ENCODE data around the gene PCK1. TPM values are rescaled to one million over a fixed set of nuclear protein-coding genes. Genes with fewer than 3 reads are reported as not detected.

The PCK1 gene
- total RNA-seq, 1 donor from 2014 or later = 8.4 TPM

GRCh38 chr20:57525328-57526086 lies 35.4 kb upstream of the PCK1 start:
- Histone ChIP-seq H3K4me3 (ENCODE audit: low read length in 3 of 3) (no peak overlapping the region), H3K27me3 (ENCODE audit: control insufficient read depth in 3 of 3, insufficient read depth in 3 of 3, low read length in 3 of 3) (peaks cover 0 to 2% (median 0%) of the 10 kb centered on the region in 3 donors), H3K4me1 (ENCODE audit: control insufficient read depth in 3 of 3, insufficient read depth in 3 of 3, low read length in 3 of 3) (no peaks in the 10 kb centered on the region), H3K9me3 (ENCODE audit: control insufficient read depth in 3 of 3, low read length in 3 of 3) (no peaks in the 10 kb centered on the region), H3K27ac (ENCODE audit: low read depth, low read length) (no peak overlapping the region), H3K36me3 (ENCODE audit: control insufficient read depth in 3 of 3, insufficient read depth in 3 of 3, low read length in 3 of 3) (no peaks in the 10 kb centered on the region), H3K9ac (ENCODE audit: low read depth in 1 of 3, low read length in 3 of 3) (no peak overlapping the region)

- Histone ChIP-seq H3K27ac (ENCODE audit: low read depth, low read length) (no peak overlapping the region), H3K27me3 (ENCODE audit: control insufficient read depth in 3 of 3, insufficient read depth in 3 of 3, low read length in 3 of 3) (peaks cover 0 to 2% (median 0%) of the 10 kb centered on the region in 3 donors), H3K4me3 (ENCODE audit: low read length in 3 of 3) (no peak overlapping the region), H3K4me1 (ENCODE audit: control insufficient read depth in 3 of 3, insufficient read depth in 3 of 3, low read length in 3 of 3) (no peaks in the 10 kb centered on the region), H3K9ac (ENCODE audit: low read depth in 1 of 3, low read length in 3 of 3) (no peak overlapping the region), H3K9me3 (ENCODE audit: control insufficient read depth in 3 of 3, low read length in 3 of 3) (no peaks in the 10 kb centered on the region), H3K36me3 (ENCODE audit: control insufficient read depth in 3 of 3, insufficient read depth in 3 of 3, low read length in 3 of 3) (no peaks in the 10 kb centered on the region)
These were observed 34.6 kb upstream of the PCK1 start for GRCh38 chr20:57526087-57526884.

- H3K27me3 ChIP-seq (ENCODE audit: control insufficient read depth in 3 of 3, insufficient read depth in 3 of 3, low read length in 3 of 3) = peaks cover 0 to 2% (median 0%) of the 10 kb centered on the region in 3 donors
- H3K9ac ChIP-seq (ENCODE audit: low read depth in 1 of 3, low read length in 3 of 3) = no peak overlapping the region
- no peaks in the 10 kb centered on the region for H3K9me3 ChIP-seq (ENCODE audit: control insufficient read depth in 3 of 3, low read length in 3 of 3)
- H3K4me3 ChIP-seq (ENCODE audit: low read length in 3 of 3) = no peak overlapping the region
- H3K36me3 ChIP-seq (ENCODE audit: control insufficient read depth in 3 of 3, insufficient read depth in 3 of 3, low read length in 3 of 3) = no peaks in the 10 kb centered on the region
- H3K27ac ChIP-seq (ENCODE audit: low read depth, low read length) = no peak overlapping the region
- H3K4me1 ChIP-seq (ENCODE audit: control insufficient read depth in 3 of 3, insufficient read depth in 3 of 3, low read length in 3 of 3) = no peaks in the 10 kb centered on the region
These were observed 33.9 kb upstream of the PCK1 start for GRCh38 chr20:57526885-57527460.

DNA sequence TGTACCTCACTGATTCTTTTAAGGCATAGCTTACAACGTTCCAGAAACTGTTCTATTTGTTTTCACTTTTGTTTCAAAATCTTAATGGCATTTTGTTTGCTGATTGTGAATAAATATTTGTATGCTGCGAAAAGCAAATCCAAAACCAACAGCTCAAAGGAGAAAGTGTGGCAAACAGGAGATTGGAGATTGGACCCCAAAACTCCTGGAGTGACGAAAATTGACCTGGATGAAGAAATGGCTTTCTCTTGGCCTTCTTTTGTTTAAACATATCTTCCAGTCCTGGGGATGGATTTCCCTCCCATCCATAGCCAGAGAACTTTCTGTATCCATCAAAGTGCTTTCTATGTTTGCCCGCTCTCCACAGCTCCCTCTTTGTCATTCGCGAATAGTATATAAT lies 33.2 kb upstream of the PCK1 start:
- Histone ChIP-seq H3K36me3 (ENCODE audit: control insufficient read depth in 3 of 3, insufficient read depth in 3 of 3, low read length in 3 of 3) (no peaks in the 10 kb centered on the region), H3K9me3 (ENCODE audit: control insufficient read depth in 3 of 3, low read length in 3 of 3) (no peaks in the 10 kb centered on the region), H3K9ac (ENCODE audit: low read depth in 1 of 3, low read length in 3 of 3) (no peak overlapping the region), H3K4me1 (ENCODE audit: control insufficient read depth in 3 of 3, insufficient read depth in 3 of 3, low read length in 3 of 3) (no peaks in the 10 kb centered on the region), H3K27me3 (ENCODE audit: control insufficient read depth in 3 of 3, insufficient read depth in 3 of 3, low read length in 3 of 3) (no peaks in the 10 kb centered on the region), H3K4me3 (ENCODE audit: low read length in 3 of 3) (no peak overlapping the region), H3K27ac (ENCODE audit: low read depth, low read length) (no peak overlapping the region)

- no peak overlapping the region for H3K9ac ChIP-seq (ENCODE audit: low read depth in 1 of 3, low read length in 3 of 3)
- H3K27ac ChIP-seq (ENCODE audit: low read depth, low read length) = no peak overlapping the region
- no peaks in the 10 kb centered on the region for H3K9me3 ChIP-seq (ENCODE audit: control insufficient read depth in 3 of 3, low read length in 3 of 3)
- H3K27me3 ChIP-seq (ENCODE audit: control insufficient read depth in 3 of 3, insufficient read depth in 3 of 3, low read length in 3 of 3) = peaks cover 0 to under 1% (median 0%) of the 10 kb centered on the region in 3 donors
- H3K4me3 ChIP-seq (ENCODE audit: low read length in 3 of 3) = no peak overlapping the region
- no peaks in the 10 kb centered on the region for H3K4me1 ChIP-seq (ENCODE audit: control insufficient read depth in 3 of 3, insufficient read depth in 3 of 3, low read length in 3 of 3)
- no peaks in the 10 kb centered on the region for H3K36me3 ChIP-seq (ENCODE audit: control insufficient read depth in 3 of 3, insufficient read depth in 3 of 3, low read length in 3 of 3)
These were observed 32.8 kb upstream of the PCK1 start for GRCh38 chr20:57528148-57528547.

DNA sequence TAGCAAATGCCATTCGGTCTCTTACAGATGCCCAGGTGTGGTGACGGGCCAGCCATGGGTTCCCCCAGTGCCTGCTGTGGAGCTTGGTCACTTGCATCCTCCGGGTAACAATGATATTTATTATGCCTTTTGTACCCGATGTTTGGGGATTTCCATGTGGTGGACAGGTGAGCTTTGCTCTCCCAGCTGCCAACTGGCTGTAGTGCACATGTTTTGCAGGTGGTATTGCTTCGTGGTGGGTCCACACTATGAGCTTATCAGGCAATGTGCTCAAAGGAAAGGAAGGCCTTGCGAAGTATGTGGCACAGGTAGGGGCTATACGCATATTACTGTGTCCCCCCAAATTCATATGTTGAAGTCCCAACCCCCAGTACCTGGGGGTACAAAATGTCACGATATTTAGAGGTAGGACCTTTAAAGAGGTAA lies 31.7 kb upstream of the PCK1 start:
- H3K4me3 ChIP-seq (ENCODE audit: low read length in 3 of 3) = no peak overlapping the region
- no peak overlapping the region for H3K27ac ChIP-seq (ENCODE audit: low read depth, low read length)
- H3K27me3 ChIP-seq (ENCODE audit: control insufficient read depth in 3 of 3, insufficient read depth in 3 of 3, low read length in 3 of 3) = peaks cover 0 to 2% (median 0%) of the 10 kb centered on the region in 3 donors
- H3K9me3 ChIP-seq (ENCODE audit: control insufficient read depth in 3 of 3, low read length in 3 of 3) = no peaks in the 10 kb centered on the region
- no peaks in the 10 kb centered on the region for H3K4me1 ChIP-seq (ENCODE audit: control insufficient read depth in 3 of 3, insufficient read depth in 3 of 3, low read length in 3 of 3)
- no peaks in the 10 kb centered on the region for H3K36me3 ChIP-seq (ENCODE audit: control insufficient read depth in 3 of 3, insufficient read depth in 3 of 3, low read length in 3 of 3)
- no peak overlapping the region for H3K9ac ChIP-seq (ENCODE audit: low read depth in 1 of 3, low read length in 3 of 3)

- Histone ChIP-seq H3K27ac (ENCODE audit: low read depth, low read length) (no peak overlapping the region), H3K36me3 (ENCODE audit: control insufficient read depth in 3 of 3, insufficient read depth in 3 of 3, low read length in 3 of 3) (no peaks in the 10 kb centered on the region), H3K9me3 (ENCODE audit: control insufficient read depth in 3 of 3, low read length in 3 of 3) (no peaks in the 10 kb centered on the region)
These were observed 31.1 kb upstream of the PCK1 start for GRCh38 chr20:57529810-57530209.

GRCh38 chr20:57530327-57530981 lies 30.5 kb upstream of the PCK1 start:
- no peak overlapping the region for H3K27ac ChIP-seq (ENCODE audit: low read depth, low read length)
- peaks cover 0 to 3% (median 2%) of the 10 kb centered on the region in 3 donors for H3K27me3 ChIP-seq (ENCODE audit: control insufficient read depth in 3 of 3, insufficient read depth in 3 of 3, low read length in 3 of 3)
- no peaks in the 10 kb centered on the region for H3K9me3 ChIP-seq (ENCODE audit: control insufficient read depth in 3 of 3, low read length in 3 of 3)
- H3K4me3 ChIP-seq (ENCODE audit: low read length in 3 of 3) = no peak overlapping the region
- H3K9ac ChIP-seq (ENCODE audit: low read depth in 1 of 3, low read length in 3 of 3) = no peak overlapping the region
- no peaks in the 10 kb centered on the region for H3K36me3 ChIP-seq (ENCODE audit: control insufficient read depth in 3 of 3, insufficient read depth in 3 of 3, low read length in 3 of 3)
- no peaks in the 10 kb centered on the region for H3K4me1 ChIP-seq (ENCODE audit: control insufficient read depth in 3 of 3, insufficient read depth in 3 of 3, low read length in 3 of 3)

More at GRCh38 chr20:57529810-57530209, 31.1 kb upstream of the PCK1 start:
- Histone ChIP-seq H3K9ac (ENCODE audit: low read depth in 1 of 3, low read length in 3 of 3) (no peak overlapping the region), H3K27me3 (ENCODE audit: control insufficient read depth in 3 of 3, insufficient read depth in 3 of 3, low read length in 3 of 3) (peaks cover 0 to 2% (median 0%) of the 10 kb centered on the region in 3 donors), H3K4me3 (ENCODE audit: low read length in 3 of 3) (no peak overlapping the region), H3K4me1 (ENCODE audit: control insufficient read depth in 3 of 3, insufficient read depth in 3 of 3, low read length in 3 of 3) (no peaks in the 10 kb centered on the region)

DNA sequence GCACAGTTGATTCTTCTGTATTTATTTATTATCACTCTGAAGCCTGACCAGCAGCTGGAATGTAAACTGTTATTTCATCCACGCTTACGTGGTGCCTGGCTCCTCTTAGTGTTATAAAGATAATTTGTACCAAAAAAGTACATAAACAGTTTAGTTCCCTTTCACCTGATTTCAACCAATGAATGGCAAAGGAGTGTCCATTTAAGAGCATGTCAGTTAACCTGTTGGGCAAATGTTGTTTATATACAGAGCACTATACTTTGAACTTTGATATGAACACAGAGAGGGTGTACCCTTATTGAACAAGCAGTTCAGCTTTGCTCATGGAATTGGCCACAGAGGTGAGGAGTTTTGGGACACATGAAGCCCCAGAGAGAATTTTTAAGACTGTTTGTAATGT lies 28.8 kb upstream of the PCK1 start:
- Histone ChIP-seq H3K36me3 (ENCODE audit: control insufficient read depth in 3 of 3, insufficient read depth in 3 of 3, low read length in 3 of 3) (no peaks in the 10 kb centered on the region), H3K27me3 (ENCODE audit: control insufficient read depth in 3 of 3, insufficient read depth in 3 of 3, low read length in 3 of 3) (peaks cover 0 to 8% (median 6%) of the 10 kb centered on the region in 3 donors), H3K4me1 (ENCODE audit: control insufficient read depth in 3 of 3, insufficient read depth in 3 of 3, low read length in 3 of 3) (no peaks in the 10 kb centered on the region), H3K9me3 (ENCODE audit: control insufficient read depth in 3 of 3, low read length in 3 of 3) (no peaks in the 10 kb centered on the region), H3K4me3 (ENCODE audit: low read length in 3 of 3) (no peak overlapping the region), H3K27ac (ENCODE audit: low read depth, low read length) (no peak overlapping the region), H3K9ac (ENCODE audit: low read depth in 1 of 3, low read length in 3 of 3) (no peak overlapping the region)

Measured in skeletal muscle tissue (tissue), 4 donors.